ENCODE results near the gene DIS3L2. TPM values are rescaled to one million over a fixed set of nuclear protein-coding genes. Genes with fewer than 3 reads are reported as not detected.

Gene DIS3L2
- total and polyA plus RNA-seq, 2 of the 8 experiments (the other 6 are each of a cell fraction or from before 2014, with no cell fraction given) = 11.5 to 21.6 TPM

DNA sequence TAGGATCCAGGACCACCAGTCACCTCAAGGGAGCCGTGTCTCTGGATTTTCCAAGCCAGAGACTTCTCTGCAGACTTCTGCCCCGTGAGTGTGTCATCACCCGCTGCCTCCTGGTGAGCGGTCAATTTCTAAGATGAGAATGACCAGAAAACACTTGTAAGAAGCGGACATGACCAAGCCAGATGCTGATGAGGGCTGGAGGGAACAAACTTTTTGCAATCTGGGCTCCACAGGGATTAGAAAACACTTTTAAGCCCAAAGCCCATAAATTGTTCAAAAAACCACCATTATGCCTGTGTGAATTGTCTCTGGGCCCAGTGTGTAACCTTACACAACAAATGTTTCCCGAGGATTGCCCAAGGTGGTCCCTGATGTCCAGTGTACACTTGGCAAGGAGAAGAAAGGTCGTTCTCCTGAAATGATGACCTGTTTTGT, 30.0 kb upstream of the DIS3L2 start:
- H4K8ac ChIP-seq (ENCODE audit: extremely low read depth, insufficient read depth, low read length) = no peak overlapping the region
- CTCF ChIA-PET (ENCODE audit: partially characterized antibody) = interaction anchor here (1.0 to 17.2 kb wide), 16 partner anchors 10 to 508 kb away, joined by 3 to 220 read pairs (median 10); no protein-coding TSS in a partner anchor
- no peak for FAIRE-seq
- H3K23ac ChIP-seq (ENCODE audit: insufficient read length) = no peak overlapping the region
- no peak for DNase-seq (ENCODE audit: low read depth in 1 of 2, low spot score in 2 of 2)
- no peak overlapping the region for H2BK120ac ChIP-seq (replicated peaks; ENCODE audit: low read depth, low read length)
- no peak overlapping the region for H3K4me2 ChIP-seq (ENCODE audit: insufficient read depth in 1 of 2, low read depth in 2 of 2, low read length in 2 of 2)
- no peaks in the 10 kb centered on the region for H3K9me3 ChIP-seq (ENCODE audit: insufficient read depth in 2 of 2, low read depth in 1 of 2, low read length in 1 of 2)
- H2BK12ac ChIP-seq (ENCODE audit: low read depth, low read length) = no peak overlapping the region
- H2AFZ ChIP-seq (ENCODE audit: low read length) = no peak overlapping the region
- H3K36me3 ChIP-seq (ENCODE audit: control insufficient read depth in 2 of 4, insufficient read depth in 4 of 4, low read length in 3 of 4) = no peaks in the 10 kb centered on the region
- no peak overlapping the region for H3K27ac ChIP-seq (ENCODE audit: low read depth, low read length)
- no peak overlapping the region for H2AK5ac ChIP-seq (ENCODE audit: low read depth, low read length)
- peaks cover 0 to 11% (median 6%) of the 10 kb centered on the region in 4 experiments; a peak in 5 of 7 replicates for H3K4me1 ChIP-seq (replicated peaks in 1 of 4; ENCODE audit: control insufficient read depth in 3 of 4, insufficient read depth in 4 of 4, low read length in 3 of 4)
- H3K79me1 ChIP-seq (ENCODE audit: low read depth, low read length) = no peaks in the 10 kb centered on the region
- no peak overlapping the region for H4K5ac ChIP-seq (ENCODE audit: insufficient read length, low read depth, low read length)
- H3K9ac ChIP-seq (replicated peaks in 1 of 4; ENCODE audit: extremely low read depth in 1 of 4, low read depth in 3 of 4, low read length in 3 of 4) = no peak overlapping the region
- H3K4me3 ChIP-seq (ENCODE audit: extremely low read depth in 1 of 4, insufficient read depth in 2 of 4, low read depth in 3 of 4, low read length in 4 of 4) = no peak overlapping the region
- no peaks in the 10 kb centered on the region for H3K79me2 ChIP-seq (ENCODE audit: control insufficient read depth in 1 of 2, insufficient read depth in 2 of 2, low read length in 2 of 2)
- no peak overlapping the region for H4K91ac ChIP-seq (replicated peaks; ENCODE audit: insufficient read length, low read length)
- no peak overlapping the region for H2BK15ac ChIP-seq (ENCODE audit: low read length)
- no peak overlapping the region for H3K14ac ChIP-seq (ENCODE audit: insufficient read length)
- peaks cover 7% of the 10 kb centered on the region for H3K23me2 ChIP-seq (ENCODE audit: low read depth, low read length)
- peaks cover 14 to 28% (median 22%) of the 10 kb centered on the region in 4 experiments for H3K27me3 ChIP-seq (replicated peaks in 1 of 4; ENCODE audit: control insufficient read depth in 3 of 4, extremely low read depth in 1 of 4, insufficient read depth in 3 of 4, low read length in 3 of 4)
- POLR2A ChIA-PET (ENCODE audit: partially characterized antibody) = no interaction called here
- H3K56ac ChIP-seq (replicated peaks; ENCODE audit: insufficient read length, low read depth, low read length) = no peak overlapping the region
- no peak overlapping the region for H3K4ac ChIP-seq (replicated peaks; ENCODE audit: insufficient read length, low read depth, low read length)
- H4K20me1 ChIP-seq (replicated peaks in 1 of 2; ENCODE audit: control insufficient read depth in 1 of 2, insufficient read depth in 2 of 2, low read length in 2 of 2) = no peaks in the 10 kb centered on the region
- no peak overlapping the region for H2BK5ac ChIP-seq (ENCODE audit: low read depth, low read length)
- WGBS, 2 experiments (ENCODE audit: extremely low coverage in 1 of 2, insufficient coverage in 1 of 2, insufficient read length in 1 of 2, insufficient replicate concordance in 2 of 2, low coverage in 1 of 2, low lambda C conversion rate in 2 of 2, missing lambda C conversion rate in 1 of 2) = 84% methylated on average over 7 of the region's 7 CpGs; no CpG with 5 or more reads in 1 of the 2 experiments
- no peak overlapping the region for H2BK20ac ChIP-seq (ENCODE audit: low read length)
- H3K18ac ChIP-seq (ENCODE audit: extremely low read depth, low read length) = no peak overlapping the region
- TF ChIP-seq HDAC2 (IDR thresholded peaks at IDR 0.05; ENCODE audit: borderline replicate concordance in 1 of 2, low read depth in 2 of 2, low read length in 2 of 2) (no peak), SIN3A (conservative IDR thresholded peaks at IDR 0.05 in 1 of 2, IDR thresholded peaks at IDR 0.05 in 1 of 2; ENCODE audit: low read depth in 1 of 2, low read length in 2 of 2) (no peak), KDM1A (IDR thresholded peaks at IDR 0.05; ENCODE audit: borderline replicate concordance, low read length) (no peak), EP300 (IDR thresholded peaks at IDR 0.05; ENCODE audit: borderline replicate concordance in 1 of 2, low read depth in 2 of 2, low read length in 2 of 2) (no peak), SRF (IDR thresholded peaks at IDR 0.05; ENCODE audit: low read depth, low read length) (no peak), TBP (IDR thresholded peaks at IDR 0.05; ENCODE audit: low read depth, low read length) (no peak), HDAC6 (IDR thresholded peaks at IDR 0.05; ENCODE audit: low read depth, low read length) (no peak), EGR1 (IDR thresholded peaks at IDR 0.05; ENCODE audit: borderline replicate concordance, low read depth, low read length) (no peak), MAX (IDR thresholded peaks at IDR 0.05) (no peak), CTCF (IDR thresholded peaks at IDR 0.05; ENCODE audit: control extremely low read depth in 1 of 3, insufficient read depth in 1 of 3, low read depth in 1 of 3, low read length in 3 of 3) (no peak), SP2 (IDR thresholded peaks at IDR 0.05; ENCODE audit: low read length) (no peak)

Measured in H1 (cell line).